GM18520 (cell line): ENCODE results near the gene MRRF.

Experiments
- ATAC-seq: cut with Tn5 transposase; IDR thresholded peaks from one replicate; pipeline ENCODE4 v1.9.1; 2021; ENCODE audit not compliant: unreplicated experiment

MRRF gene

GRCh38 chr9:122228191-122228567 is 36.5 kb upstream of the MRRF start:
- no peak for ATAC-seq

- no peak for ATAC-seq
Measured at GRCh38 chr9:122228568-122229484, 35.9 kb upstream of the MRRF start, which contains the start of gene LHX6. LHX6 (minus strand) TSS chr9:122228957; CDS start chr9:122228740, 217 bp downstream.

- no peak for ATAC-seq
Measured at GRCh38 chr9:122229485-122229837, 35.2 kb upstream of the MRRF start.

GRCh38 chr9:122232796-122233306 is 31.8 kb upstream of the MRRF start:
- ATAC-seq, result no peak

GRCh38 chr9:122234022-122234748 is 30.5 kb upstream of the MRRF start:
- ATAC-seq, result no peak

GRCh38 chr9:122236681-122237080 is 28.0 kb upstream of the MRRF start:
- ATAC-seq, result no peak

GRCh38 chr9:122239722-122240121 is 25.0 kb upstream of the MRRF start:
- ATAC-seq, result no peak

GRCh38 chr9:122244349-122244748 is 20.3 kb upstream of the MRRF start:
- no peak for ATAC-seq

- no peak for ATAC-seq
Measured at GRCh38 chr9:122246666-122247065, 18.0 kb upstream of the MRRF start.

GRCh38 chr9:122248448-122248865 is 16.2 kb upstream of the MRRF start:
- no peak for ATAC-seq

GRCh38 chr9:122251351-122251750 is 13.3 kb upstream of the MRRF start:
- no peak for ATAC-seq

GRCh38 chr9:122252796-122253195 is 11.9 kb upstream of the MRRF start:
- no peak for ATAC-seq

- no peak for ATAC-seq
Measured at GRCh38 chr9:122254761-122255160, 9.9 kb upstream of the MRRF start.

- ATAC-seq, result no peak
Measured at GRCh38 chr9:122256206-122256605, 8.5 kb upstream of the MRRF start.

- ATAC-seq, result no peak
Measured at GRCh38 chr9:122258886-122259415, 5.7 kb upstream of the MRRF start.

GRCh38 chr9:122261469-122261881 is 3.2 kb upstream of the MRRF start:
- no peak for ATAC-seq

- no peak for ATAC-seq
Measured at GRCh38 chr9:122262073-122262472, 2.6 kb upstream of the MRRF start.

GRCh38 chr9:122263699-122264349 is 858 bp upstream of the MRRF start:
- ATAC-seq, result no peak

GRCh38 chr9:122265149-122265915 is 650 bp downstream of the MRRF start:
- peak; percentile 25 for ATAC-seq

GRCh38 chr9:122268041-122268814 is 3.5 kb downstream of the MRRF start:
- no peak for ATAC-seq
